HG03520 (cell line): Measurements from ENCODE around the gene PFKP.

Experiments used
- ATAC-seq: cut with Tn5 transposase; IDR thresholded peaks from one replicate; pipeline ENCODE4 v1.9.1; 2021; ENCODE audit warnings: mild to moderate bottlenecking, moderate library complexity; ENCODE audit not compliant: unreplicated experiment

Gene PFKP

DNA sequence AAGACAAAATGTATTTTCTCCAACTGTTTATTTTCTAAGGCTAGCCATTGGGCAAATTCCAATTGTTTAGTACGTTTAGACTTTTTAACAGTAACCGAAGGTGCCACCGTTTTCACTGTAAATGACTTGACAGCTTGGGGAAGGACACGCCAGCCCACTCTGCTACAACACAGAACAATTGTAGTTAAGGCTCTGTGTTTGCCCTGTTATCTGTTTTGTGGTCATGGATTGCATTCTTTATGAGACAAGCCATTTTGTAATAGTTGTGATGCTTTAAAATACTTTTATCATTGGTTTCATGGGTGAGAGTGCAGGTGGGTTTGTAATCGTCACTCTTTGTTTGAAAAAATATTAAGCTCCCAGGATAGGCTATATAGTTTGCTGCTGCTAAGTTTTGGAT is 111.8 kb downstream of the PFKP start:
- ATAC-seq = no peak

DNA sequence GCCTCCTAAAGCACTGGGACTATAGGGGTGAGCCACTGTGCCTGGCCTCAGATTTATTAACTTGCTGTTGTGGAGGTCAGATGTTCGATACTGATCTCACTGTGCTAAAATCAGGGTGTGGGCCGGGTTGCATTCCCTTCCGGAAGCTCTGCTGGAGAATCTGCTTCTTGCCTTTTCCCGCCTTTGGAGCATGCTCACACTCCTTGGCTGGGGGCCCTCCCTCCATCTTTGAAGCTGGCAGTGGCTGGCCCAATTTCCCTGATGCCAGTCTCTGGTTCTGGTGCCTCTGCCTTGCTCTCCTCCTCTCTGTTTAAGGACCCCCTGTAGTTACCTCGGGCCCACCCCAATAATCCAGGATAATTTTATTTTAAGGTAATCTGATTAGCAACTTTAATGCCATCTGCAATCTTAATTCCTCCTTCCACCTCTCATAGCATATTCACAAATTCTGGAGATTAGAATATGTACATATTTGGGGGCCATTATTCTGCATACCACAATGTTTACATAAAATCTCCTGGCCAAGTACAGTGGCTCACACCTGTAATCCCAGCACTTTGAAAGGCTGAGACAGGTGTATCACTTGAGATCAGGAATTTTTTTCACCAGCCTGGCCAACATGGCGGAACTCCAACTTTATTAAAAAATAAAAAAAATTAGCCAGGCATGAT is 113.1 kb downstream of the PFKP start:
- ATAC-seq = no peak

DNA sequence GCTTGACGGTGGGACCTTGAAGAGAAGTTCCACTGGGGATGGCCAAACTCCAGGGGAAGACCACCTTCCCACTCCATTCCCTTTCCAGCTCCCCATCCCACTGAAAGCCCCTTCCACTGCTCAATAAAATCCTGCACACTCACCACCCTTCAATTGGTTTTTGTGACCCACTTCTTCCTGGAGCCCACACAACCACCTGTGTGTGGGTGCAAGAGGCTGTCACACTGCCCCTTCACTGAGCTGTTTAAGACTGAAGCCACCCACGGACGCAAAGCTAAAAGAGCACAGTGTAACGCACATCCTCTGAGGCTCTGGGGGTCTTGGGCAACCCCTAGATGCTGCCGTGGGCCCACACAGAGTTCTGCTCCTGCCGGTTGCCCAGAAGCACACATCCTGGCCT is 118.0 kb downstream of the PFKP start:
- ATAC-seq = no peak

DNA sequence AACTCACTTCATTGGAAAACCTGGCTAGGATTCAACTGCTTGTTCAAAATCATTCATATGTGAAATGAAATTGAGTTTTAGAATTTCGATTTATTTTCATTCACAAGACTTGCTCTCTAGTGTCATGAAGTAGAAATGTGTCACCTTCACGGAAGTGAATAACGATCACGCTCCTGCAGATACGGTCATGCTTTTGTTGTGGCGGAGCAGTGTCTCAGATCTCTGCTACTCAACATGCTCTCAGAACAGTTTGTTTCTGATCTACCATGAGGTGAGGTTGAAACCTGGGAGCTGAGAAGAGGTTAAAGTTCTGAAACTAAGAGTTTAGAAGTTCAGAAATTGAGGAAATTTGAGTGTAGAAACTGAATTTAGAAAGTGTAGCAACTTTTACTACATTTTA is 119.0 kb downstream of the PFKP start:
- no peak for ATAC-seq
